ENCODE data around the gene FAM89B.
A peak's percentile ranks its signal among the peaks of the same experiment; 100 is the strongest.
"Not testable (repeated sequence)": the region's sequence is repeated elsewhere in the genome, so short reads cannot be mapped to it uniquely, and the experiment has no call there.

FAM89B gene

DNA sequence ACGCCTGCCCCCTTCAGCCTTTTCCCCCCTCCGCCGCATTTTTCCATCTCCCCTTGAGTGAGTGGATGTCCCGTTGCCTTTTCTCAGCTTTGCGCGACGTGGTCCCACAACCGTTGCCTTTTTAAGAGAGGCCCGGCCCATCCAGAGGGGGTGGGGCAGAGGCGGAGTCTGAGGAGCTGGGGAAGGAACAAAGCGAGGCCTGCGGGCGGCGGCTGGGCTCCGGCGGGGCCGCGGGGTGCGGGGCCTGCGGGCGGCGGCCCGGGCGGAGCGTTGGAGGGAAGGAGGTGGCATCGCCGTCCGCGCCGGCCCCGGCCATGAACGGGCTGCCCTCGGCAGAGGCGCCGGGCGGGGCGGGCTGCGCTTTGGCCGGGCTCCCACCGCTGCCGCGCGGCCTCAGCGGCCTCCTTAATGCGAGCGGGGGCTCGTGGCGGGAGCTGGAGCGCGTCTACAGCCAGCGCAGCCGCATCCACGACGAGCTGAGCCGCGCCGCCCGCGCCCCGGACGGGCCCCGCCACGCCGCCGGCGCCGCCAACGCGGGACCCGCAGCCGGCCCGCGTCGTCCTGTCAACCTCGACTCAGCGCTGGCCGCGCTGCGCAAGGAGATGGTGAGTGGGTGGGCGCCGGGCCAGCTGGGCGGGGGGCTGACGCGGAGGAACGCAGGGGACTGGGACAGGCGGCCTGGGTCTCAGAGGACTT is at the start of gene FAM89B:
Gene FAM89B, plus strand, starts transcription at position 183 of the 696 bp plus-strand sequence. Its CDS starts 132 bp downstream, at position 315.
- peak; percentile 87 for DNase-seq

DNA sequence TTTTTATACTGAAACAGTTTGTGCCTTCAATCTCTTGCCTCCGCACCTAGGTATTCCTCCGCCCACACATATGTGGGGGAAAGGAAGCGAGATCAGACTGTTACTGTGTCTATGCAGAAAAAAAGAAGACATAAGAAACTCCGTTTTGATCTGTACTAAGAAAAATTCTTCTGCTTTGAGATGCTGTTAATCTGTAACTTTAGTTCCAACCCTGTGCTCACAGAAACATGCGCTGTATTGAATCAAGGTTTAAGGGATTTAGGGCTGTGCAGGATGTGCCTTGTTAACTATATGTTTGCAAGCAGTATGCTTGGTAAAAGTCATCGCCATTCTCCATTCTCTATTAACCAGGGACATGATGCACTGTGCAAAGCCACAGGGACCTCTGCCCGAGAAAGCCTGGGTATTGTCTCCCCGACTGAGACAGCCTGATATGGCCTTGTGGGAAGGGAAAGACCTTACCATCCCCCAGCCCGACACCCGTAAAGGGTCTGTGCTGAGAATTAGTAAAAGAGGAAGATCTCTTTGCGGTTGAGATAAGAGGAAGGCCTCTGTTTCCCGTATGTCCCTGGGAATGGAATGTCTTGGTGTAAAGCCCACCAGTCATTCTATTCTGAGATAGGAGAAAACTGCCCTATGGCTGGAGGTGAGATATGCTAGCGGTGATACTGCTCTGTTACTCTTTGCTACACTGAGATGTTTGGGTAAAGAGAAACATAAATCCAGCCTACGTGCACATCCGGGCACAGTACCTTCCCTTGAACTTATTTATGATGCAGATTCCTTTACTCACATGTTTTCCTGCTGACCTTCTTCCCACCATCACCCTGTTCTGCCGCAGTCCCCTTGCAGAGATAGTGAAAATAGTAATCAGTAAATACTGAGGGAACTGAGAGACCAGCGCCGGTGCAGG is 49.4 kb upstream of the FAM89B start:
- DNase-seq: not testable (repeated sequence)

DNA sequence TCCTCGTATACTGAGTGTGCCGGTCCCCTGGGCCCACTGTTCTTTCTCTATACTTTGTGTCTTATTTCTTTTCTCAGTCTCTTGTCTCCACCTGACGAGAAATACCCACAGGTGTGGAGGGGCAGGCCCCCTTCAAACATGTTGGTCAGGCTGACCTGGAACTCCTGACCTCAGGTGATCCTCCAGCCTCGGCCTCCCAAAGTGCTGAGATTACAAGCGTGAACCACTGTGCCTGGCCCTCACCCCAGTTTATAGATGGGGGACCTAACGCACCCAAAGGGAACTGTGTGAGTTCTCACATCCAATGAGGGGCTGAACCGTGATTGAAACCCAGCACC is 48.7 kb upstream of the FAM89B start:
- not testable (repeated sequence) for DNase-seq

DNA sequence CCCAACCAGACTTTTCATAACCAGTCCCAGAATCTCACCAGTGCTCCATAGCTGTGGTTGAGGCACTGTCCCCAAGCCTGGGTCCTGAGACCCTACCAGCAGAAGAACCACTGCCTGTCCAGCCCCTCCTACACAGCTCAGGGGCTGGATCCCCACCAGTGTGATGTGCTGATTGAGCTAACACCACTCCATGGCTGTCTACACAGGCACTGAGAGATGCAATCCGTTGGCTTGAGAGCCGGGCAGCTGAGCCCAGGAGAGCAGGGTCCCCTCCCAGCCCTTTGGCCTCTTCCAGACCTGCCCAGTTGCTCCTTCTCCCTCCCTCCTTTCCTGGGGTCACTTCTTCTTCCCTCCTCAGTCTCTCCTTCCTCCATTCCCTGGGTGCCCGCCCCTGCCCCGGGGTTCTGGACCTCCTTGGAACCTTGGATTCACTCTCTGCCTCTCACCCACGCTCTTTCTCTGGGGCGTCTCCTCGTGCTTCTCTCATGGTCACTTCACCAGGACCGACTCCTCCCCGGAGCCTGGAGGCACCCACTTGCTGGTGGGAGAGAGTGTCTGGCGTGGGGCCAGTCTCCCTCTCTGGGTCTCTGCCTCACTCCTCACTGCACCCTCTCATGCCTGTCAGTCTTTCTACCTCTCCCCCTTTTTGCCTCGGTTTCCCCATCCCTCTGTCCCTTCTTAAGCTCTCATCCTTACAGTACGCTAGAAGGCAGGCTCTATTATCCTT is 48.2 kb upstream of the FAM89B start:
- no peak for DNase-seq

DNA sequence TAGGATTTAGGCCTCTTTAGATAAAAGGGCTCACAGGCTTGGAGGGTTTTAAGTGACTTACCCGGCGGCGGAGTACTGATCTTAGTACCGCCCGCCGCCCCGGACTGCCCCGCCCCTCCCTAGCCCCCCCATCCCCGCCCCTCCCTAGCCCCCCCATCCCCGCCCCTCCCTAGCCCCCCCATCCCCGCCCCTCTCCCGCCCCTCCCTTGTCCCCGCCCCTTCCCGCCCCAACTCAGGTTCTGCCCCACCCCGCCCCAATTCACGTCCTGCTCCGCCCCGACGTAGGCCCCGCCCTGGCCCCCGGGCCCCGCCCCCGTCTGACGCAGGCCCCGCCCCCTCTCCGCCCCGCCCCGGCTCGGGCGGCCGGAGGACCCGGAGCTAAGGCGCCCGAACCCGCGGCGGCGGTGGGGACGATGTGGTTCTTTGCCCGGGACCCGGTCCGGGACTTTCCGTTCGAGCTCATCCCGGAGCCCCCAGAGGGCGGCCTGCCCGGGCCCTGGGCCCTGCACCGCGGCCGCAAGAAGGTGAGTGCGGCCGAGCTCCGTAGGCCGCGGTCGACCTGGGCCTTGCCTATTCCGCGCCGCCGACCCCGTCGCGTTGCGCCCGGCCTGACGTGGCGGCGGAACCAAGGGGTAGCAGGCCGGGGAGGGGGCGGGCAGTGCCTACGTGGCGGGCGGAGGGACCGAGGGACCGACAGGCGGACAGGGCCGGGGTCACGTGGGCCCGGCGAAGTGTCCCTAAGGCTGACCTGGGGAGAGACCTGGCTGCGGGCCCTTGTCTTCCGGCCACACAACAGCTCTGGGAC is 47.4 kb upstream of the FAM89B start, which contains the start of gene SCYL1:
Gene SCYL1, plus strand, starts transcription at position 343 of the 805 bp plus-strand sequence. Its CDS starts 71 bp downstream, at position 414.
- peak; percentile 81 for DNase-seq

DNA sequence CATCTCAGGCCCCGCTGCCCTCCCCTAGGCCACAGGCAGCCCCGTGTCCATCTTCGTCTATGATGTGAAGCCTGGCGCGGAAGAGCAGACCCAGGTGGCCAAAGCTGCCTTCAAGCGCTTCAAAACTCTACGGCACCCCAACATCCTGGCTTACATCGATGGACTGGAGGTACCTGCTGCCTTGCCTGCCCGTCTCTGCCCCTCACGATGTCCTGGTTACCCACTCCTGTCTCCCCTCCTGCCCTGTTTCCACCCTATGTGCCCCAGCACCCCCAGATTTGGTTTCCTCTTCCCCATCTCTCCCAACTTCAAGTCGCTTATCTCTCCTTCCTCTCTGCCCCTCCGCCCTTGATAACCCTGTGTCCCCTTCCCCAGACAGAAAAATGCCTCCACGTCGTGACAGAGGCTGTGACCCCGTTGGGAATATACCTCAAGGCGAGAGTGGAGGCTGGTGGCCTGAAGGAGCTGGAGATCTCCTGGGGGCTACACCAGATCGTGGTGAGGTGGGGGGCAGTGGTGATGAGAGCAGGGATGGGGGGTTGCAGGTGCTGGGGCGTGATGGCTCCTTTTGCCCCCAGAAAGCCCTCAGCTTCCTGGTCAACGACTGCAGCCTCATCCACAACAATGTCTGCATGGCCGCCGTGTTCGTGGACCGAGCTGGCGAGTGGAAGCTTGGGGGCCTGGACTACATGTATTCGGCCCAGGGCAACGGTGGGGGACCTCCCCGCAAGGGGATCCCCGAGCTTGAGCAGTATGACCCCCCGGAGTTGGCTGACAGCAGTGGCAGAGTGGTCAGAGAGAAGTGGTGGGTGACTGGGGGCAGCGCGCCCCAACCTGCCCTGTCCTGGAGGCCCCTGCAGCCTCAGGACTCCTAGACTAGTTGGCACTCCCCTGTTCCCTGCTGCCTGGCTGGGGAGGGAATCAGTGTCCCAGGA is 46.5 kb upstream of the FAM89B start:
- no peak for DNase-seq

DNA sequence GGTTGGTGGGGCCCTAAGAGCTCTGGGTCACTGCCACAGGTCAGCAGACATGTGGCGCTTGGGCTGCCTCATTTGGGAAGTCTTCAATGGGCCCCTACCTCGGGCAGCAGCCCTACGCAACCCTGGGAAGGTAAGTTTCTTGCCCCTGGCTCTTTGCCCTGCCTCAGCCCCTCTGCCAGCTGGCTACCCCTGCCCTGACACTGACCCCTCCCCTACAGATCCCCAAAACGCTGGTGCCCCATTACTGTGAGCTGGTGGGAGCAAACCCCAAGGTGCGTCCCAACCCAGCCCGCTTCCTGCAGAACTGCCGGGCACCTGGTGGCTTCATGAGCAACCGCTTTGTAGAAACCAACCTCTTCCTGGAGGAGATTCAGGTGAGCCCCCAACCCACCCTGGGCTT is 45.6 kb upstream of the FAM89B start:
- DNase-seq: no peak

DNA sequence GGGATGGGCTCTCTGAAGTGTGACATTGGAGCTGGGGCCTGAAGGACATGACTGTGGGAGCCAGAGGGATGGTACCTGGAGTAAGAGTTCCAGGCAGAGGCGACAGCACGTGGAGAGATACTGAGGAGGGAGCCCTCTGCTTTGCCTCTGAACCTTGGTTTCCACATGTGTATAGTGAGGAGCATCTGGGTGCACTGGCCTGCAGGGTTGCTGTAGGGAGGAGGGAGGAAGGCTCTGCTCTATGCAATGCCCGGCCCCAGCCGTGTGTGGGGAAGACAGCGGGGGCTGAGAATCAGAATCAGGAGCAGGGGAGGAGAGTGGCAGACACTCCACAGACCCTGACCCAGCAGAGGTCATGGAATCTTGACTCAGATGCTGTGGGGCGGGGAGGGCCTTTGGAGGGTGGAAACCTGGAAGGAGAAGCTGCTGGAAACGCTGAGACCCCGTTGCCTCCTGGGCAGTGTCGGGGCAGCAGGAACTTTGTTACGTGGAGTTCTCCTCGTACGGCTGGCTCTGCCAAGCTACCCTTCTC is 43.5 kb upstream of the FAM89B start:
- DNase-seq: no peak

DNA sequence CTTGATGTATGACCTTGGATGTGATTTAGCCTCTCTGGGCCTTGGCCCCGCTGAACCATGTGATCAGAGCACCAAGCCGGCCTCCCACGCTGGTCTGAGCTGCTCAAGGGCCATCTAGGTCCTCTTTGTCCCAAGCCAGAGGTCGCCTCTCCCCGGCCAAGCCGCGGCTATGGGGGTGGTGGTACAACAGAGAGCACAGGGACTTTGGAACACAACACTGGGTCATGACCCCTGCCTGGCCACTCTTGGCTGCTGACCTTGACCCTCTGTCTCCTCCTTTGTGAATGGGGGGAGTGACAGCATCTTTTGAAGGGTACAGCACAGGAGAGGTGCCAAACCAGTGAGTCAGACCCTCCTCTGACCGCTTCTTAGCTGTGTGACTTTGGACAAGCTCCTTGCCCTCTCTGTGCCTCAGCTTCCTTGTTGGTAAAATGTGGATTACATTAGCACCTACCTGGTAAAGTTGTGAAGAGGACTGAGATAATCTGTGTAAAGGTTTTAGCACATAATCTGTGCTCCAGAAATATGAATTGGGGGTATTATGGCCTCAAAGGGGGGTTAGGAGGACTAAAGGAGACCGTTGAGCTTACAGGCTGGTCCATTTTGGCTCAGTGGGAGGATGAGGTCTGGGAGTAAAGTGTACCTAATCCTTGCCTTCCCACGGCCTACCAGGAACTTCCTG is 42.7 kb upstream of the FAM89B start:
- DNase-seq: no peak

DNA sequence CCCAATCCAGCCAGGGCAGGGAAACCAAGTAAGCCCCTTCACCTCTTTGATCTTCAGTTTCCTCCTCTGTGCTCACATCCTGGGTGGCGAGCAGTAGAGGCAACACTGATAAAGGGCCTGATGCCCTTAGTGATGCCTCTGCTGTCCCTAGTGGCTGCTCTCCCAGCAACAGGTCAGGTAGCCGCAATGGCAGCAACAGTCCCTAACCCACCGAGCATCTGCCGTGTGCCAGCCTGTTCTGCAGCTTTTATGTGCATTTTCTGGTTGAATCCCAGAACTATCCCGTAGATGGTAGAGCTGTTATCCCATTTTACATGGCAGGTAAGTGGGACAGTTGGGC is 42.2 kb upstream of the FAM89B start:
- DNase-seq: no peak

DNA sequence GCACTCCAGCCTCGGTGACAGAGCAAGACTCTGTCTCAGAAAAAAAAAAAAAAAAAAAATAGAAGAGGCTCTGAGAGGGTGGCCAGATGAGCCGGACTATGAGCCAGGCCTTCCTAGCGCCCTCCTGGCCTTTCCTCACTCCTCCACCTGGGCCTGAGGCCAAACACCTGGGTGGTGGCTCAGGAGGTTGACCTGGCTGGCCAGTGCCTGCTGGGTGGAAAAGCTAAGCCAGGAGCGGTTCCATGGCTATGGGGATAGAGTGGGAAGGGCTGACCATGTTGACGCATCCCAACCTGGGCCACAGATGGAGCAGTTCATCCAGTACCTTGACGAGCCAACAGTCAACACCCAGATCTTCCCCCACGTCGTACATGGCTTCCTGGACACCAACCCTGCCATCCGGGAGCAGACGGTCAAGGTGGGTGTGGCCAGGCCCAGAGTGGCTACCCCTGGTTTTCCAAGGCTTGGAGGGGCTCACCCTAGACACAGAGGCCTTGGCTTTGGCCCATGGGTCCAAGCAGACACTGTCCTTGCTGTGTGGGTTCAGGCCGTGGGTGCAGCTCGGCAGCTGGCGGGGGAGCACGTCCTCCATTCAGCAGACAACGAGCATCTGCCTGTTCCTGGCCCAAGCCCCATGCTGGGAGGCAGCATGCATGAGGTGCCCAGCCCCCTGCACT is 39.8 kb upstream of the FAM89B start:
- DNase-seq: no peak

DNA sequence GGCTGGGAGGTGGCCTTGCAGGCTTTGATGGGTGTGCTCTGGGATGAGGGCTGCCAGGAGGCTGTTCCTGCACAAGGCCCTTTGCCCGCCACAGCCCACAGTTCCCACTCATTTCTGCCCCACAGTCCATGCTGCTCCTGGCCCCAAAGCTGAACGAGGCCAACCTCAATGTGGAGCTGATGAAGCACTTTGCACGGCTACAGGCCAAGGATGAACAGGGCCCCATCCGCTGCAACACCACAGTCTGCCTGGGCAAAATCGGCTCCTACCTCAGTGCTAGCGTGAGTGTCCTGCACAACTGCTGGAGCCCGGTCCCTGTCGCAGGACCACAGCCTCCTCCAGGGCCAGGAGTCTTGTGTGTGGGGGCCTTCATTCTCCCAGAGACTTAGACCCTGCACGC is 37.2 kb upstream of the FAM89B start:
- DNase-seq: no peak

DNA sequence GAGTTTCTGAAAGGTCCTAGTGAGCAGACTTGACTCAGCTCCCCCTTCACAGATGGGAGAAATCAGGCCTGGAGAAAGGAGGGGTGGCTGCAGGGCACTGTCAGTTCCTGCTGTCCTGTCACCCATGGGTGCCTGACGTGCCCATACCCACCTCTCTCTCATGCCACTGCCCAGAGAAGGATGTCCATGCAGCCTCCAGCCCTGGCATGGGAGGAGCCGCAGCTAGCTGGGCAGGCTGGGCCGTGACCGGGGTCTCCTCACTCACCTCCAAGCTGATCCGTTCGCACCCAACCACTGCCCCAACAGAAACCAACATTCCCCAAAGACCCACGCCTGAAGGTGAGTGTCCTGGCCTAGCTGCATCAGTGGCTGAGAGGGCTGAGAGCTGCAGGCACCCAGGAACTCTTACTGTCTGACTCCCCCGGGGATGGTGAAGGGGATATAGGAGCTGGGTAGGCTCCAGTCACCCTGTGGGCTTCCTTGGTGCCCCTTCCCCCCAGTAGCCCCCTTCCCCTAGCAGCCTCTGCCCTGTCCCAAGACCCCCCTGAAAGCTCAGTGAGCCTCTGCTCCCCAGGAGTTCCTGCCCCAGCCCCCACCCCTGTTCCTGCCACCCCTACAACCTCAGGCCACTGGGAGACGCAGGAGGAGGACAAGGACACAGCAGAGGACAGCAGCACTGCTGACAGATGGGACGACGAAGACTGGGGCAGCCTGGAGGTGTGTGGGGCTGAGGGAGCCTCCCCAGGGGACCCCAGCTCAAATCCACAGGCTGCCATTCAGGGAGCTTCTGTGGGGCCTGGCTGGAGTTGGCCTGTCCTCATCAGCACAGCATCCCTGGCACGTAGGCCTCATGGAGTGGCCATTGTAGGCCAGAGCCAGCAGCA is 35.7 kb upstream of the FAM89B start:
- DNase-seq: no peak

DNA sequence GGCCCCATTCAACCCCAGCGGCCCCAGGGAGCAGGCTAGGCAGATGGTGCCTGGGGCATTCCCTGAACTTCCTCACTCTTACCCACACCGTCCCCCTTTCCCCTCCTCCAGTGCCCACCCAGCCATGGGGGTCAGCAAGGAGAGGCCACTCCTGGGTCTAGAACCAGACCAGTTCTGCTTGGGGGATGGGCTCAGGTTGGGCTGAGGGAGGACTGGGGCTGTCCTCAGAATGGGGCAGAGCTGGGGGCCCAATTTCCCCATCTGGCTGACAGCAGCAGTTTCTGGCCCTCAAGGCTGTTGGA is 35.1 kb upstream of the FAM89B start:
- DNase-seq: no peak

DNA sequence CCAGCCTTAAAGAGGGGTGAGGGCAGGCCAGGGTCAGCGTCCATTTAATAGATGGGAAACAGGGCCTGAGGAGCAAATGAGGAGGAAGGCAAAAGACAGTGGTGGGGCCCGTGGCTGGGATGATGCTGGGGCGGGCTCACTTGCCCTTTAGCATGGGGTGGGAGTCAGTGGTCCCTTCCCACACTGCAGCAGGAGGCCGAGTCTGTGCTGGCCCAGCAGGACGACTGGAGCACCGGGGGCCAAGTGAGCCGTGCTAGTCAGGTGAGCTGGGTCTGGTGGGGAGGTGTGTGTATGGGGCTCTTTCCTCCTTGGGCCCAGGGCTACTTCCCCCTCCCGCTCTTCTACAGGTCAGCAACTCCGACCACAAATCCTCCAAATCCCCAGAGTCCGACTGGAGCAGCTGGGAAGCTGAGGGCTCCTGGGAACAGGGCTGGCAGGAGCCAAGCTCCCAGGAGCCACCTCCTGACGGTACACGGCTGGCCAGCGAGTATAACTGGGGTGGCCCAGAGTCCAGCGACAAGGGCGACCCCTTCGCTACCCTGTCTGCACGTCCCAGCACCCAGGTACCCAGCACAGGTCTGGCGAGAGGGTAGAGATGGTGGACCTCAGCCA is 34.6 kb upstream of the FAM89B start:
- DNase-seq: no peak

DNA sequence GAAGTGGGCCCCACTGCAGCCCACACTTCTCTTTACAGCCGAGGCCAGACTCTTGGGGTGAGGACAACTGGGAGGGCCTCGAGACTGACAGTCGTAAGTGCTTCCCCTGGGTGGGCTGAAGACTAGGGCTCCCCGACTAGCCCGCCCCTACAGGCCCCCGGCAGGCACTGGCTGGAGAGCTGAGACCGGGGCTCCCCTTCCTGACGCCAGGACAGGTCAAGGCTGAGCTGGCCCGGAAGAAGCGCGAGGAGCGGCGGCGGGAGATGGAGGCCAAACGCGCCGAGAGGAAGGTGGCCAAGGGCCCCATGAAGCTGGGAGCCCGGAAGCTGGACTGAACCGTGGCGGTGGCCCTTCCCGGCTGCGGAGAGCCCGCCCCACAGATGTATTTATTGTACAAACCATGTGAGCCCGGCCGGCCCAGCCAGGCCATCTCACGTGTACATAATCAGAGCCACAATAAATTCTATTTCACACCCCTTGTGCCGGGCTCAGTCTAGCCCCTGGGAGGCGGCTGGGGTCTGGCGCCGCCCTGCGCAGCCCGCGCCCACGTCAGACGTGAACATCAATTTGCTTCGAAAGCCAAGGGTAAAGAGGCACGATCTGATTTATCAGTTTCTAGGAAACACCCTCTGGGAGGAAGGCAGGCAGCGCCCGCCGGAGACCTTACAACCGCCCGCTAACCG is 34.0 kb upstream of the FAM89B start:
- DNase-seq: no peak

DNA sequence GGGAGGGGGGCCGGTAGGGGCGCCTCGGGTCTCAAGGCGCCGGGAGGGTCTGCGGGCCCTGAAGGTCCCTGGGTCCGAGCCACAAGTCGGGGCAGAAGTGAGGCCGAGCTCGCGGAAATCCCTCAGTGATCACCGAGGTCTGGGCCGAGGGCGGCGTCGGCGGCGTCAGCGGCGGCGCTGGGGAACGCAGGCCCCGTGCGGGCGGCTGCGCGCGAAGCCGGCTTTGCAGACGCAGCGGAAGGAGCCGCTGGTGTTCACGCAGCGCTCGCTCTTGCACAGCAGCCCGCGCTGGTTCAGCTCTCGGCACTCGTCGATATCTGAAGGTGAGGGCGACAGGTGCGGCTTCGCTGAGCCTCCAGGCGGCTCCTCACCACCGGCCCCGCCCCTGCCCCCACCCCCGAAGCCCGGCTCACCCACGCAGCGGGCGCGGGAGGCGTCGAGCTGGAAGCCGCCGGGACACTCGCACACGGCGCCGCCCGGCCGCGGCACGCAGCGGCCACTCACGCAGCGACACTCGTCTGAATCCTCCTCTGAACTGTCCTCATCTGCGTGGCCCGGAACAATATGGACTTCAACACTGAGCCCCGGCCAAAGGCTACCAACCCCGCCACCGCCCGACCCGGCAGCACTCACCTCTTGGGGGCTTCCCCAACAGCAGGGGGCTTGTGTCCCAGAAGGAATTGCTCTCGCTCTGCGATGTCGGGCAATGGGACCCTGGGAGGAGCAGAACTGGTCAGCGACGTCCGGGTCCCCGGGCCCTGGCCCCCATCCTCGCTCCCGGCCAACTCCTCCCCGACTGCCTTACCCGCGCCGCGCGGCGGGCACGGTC is 33.2 kb upstream of the FAM89B start:
- no peak for DNase-seq
